OCI-LY1 (cell line): ENCODE measurements around the gene ZC3H15.
A peak's percentile ranks its signal among the peaks of the same experiment; 100 is the strongest.

Experiments
- H2AFZ ChIP-seq: fragments of 200-600 bp; sonication (generic), shearing (Covaris generic); 2 replicates; pipeline ENCODE4 v1.6.0; 2014; ENCODE audit warnings: antibody characterized with exemption, mild to moderate bottlenecking, low read length
- H3F3A ChIP-seq: fragments of 200-600 bp; sonication (generic), shearing (Covaris generic); 2 replicates; pipeline ENCODE4 v1.6.0; 2014; ENCODE audit warnings: mild to moderate bottlenecking, antibody characterized with exemption, low read length, moderate library complexity; ENCODE audit not compliant: insufficient read depth
- H3K27ac ChIP-seq: fragments of 200-600 bp; sonication (generic); 2 replicates; pipeline ENCODE4 v1.5.1; 2014; ENCODE audit warnings: low read length, mixed run types, mild to moderate bottlenecking, low read depth; ENCODE audit not compliant: poor library complexity, severe bottlenecking
- H3K27me3 ChIP-seq: fragments of 200-600 bp; sonication (generic); 2 replicates; pipeline ENCODE4 v1.6.0; 2014; ENCODE audit warnings: antibody characterized with exemption, mild to moderate bottlenecking, low read length, moderate library complexity; ENCODE audit not compliant: insufficient read depth
- H3K36me3 ChIP-seq: fragments of 200-600 bp; sonication (generic); 2 replicates; pipeline ENCODE4 v1.6.1; 2014; ENCODE audit warnings: mild to moderate bottlenecking, antibody characterized with exemption, low read length, moderate library complexity, mixed read lengths; ENCODE audit not compliant: insufficient read depth
- H3K4me1 ChIP-seq: fragments of 200-600 bp; sonication (generic); 2 replicates; pipeline ENCODE4 v1.5.1; 2014; ENCODE audit warnings: mild to moderate bottlenecking, low read length, moderate library complexity; ENCODE audit not compliant: insufficient read depth, severe bottlenecking
- H3K4me2 ChIP-seq: fragments of 200-600 bp; sonication (generic), shearing (Covaris generic); 2 replicates; pipeline ENCODE4 v1.6.1; 2014; ENCODE audit warnings: low read length
- H3K4me3 ChIP-seq: fragments of 200-600 bp; sonication (generic); 2 replicates; pipeline ENCODE4 v1.5.1; 2014; ENCODE audit warnings: low read length, low read depth, mild to moderate bottlenecking, mixed read lengths; ENCODE audit not compliant: poor library complexity, severe bottlenecking
- H3K79me2 ChIP-seq: fragments of 200-600 bp; shearing (Covaris generic); 2 replicates; pipeline ENCODE4 v1.6.1; 2016; ENCODE audit warnings: mixed run types, low read length, mixed read lengths; ENCODE audit not compliant: insufficient read depth
- H3K9ac ChIP-seq: fragments of 200-600 bp; sonication (generic), shearing (Covaris generic); 2 replicates; pipeline ENCODE4 v1.6.1; 2014; ENCODE audit warnings: mild to moderate bottlenecking, low read length, mixed read lengths
- H3K9me2 ChIP-seq: fragments of 200-600 bp; sonication (generic), shearing (Covaris generic); 2 replicates; pipeline ENCODE4 v1.6.1; 2014; ENCODE audit warnings: low read depth, mild to moderate bottlenecking, low read length, mixed read lengths
- H3K9me3 ChIP-seq: fragments of 200-600 bp; shearing (Covaris generic); 2 replicates; pipeline ENCODE4 v1.6.1; 2014; ENCODE audit warnings: low read length, mixed read lengths
- H4K20me1 ChIP-seq: fragments of 200-600 bp; sonication (generic), shearing (Covaris generic); 2 replicates; pipeline ENCODE4 v1.6.0; 2016; ENCODE audit warnings: mild to moderate bottlenecking, low read length; ENCODE audit not compliant: insufficient read depth
- CTCF ChIP-seq: fragments of 200-600 bp; sonication (generic), shearing (Covaris generic); IDR thresholded peaks from 2 replicates; pipeline ENCODE4 v1.5.1; 2017; ENCODE audit warnings: mild to moderate bottlenecking, antibody characterized with exemption, low read length, moderate library complexity, mixed read lengths
- EZH2 ChIP-seq: fragments of 200-600 bp; sonication (generic), shearing (Covaris generic); IDR thresholded peaks from 2 replicates; pipeline ENCODE4 v1.8.0; 2017; ENCODE audit warnings: borderline replicate concordance, mixed run types, mild to moderate bottlenecking, antibody characterized with exemption, low read length, moderate library complexity, mixed read lengths

Gene ZC3H15

GRCh38 chr2:186459009-186459408, 27.1 kb upstream of the ZC3H15 start:
- Histone ChIP-seq H3K27ac (no peak overlapping the region), H3K27me3 (no peaks in the 10 kb centered on the region), H3K79me2 (no peaks in the 10 kb centered on the region), H3K9ac (no peak overlapping the region), H2AFZ (no peak overlapping the region), H4K20me1 (no peaks in the 10 kb centered on the region), H3K36me3 (no peaks in the 10 kb centered on the region), H3K4me1 (peaks cover 10% of the 10 kb centered on the region), H3F3A (no peaks in the 10 kb centered on the region), H3K4me2 (no peak overlapping the region), H3K9me3 (no peaks in the 10 kb centered on the region), H3K9me2 (no peaks in the 10 kb centered on the region), H3K4me3 (no peak overlapping the region)
- TF ChIP-seq EZH2 (no peak), CTCF (peak; percentile 60)

- no peak overlapping the region for H3K4me3 ChIP-seq
- H3K36me3 ChIP-seq: no peaks in the 10 kb centered on the region
- TF ChIP-seq EZH2 (no peak), CTCF (peak; percentile 53; the same call in 1 of the 2 replicates)
- no peaks in the 10 kb centered on the region for H3F3A ChIP-seq
- no peaks in the 10 kb centered on the region for H4K20me1 ChIP-seq
- no peaks in the 10 kb centered on the region for H3K9me3 ChIP-seq
- no peaks in the 10 kb centered on the region for H3K9me2 ChIP-seq
- no peak overlapping the region for H3K9ac ChIP-seq
- no peaks in the 10 kb centered on the region for H3K79me2 ChIP-seq
- H2AFZ ChIP-seq: no peak overlapping the region
- H3K4me1 ChIP-seq: peaks cover 10% of the 10 kb centered on the region
- no peak overlapping the region for H3K27ac ChIP-seq
- no peaks in the 10 kb centered on the region for H3K27me3 ChIP-seq
- no peak overlapping the region for H3K4me2 ChIP-seq
Measured at GRCh38 chr2:186460465-186460864, 25.6 kb upstream of the ZC3H15 start.

- H3K27ac ChIP-seq: no peak overlapping the region
- H3K9me3 ChIP-seq: 0 out of 2 replicates have a peak, but pooled peaks cover under 1% of the 10 kb centered on the region
- H3K27me3 ChIP-seq: no peaks in the 10 kb centered on the region
- H3K9ac ChIP-seq: no peak overlapping the region
- H3K4me1 ChIP-seq: no peaks in the 10 kb centered on the region
- H3K4me3 ChIP-seq: no peak overlapping the region
- no peaks in the 10 kb centered on the region for H3F3A ChIP-seq
- H4K20me1 ChIP-seq: no peaks in the 10 kb centered on the region
- TF ChIP-seq CTCF (no peak), EZH2 (no peak)
- no peaks in the 10 kb centered on the region for H3K9me2 ChIP-seq
- H3K36me3 ChIP-seq: no peaks in the 10 kb centered on the region
- H3K4me2 ChIP-seq: no peak overlapping the region
- no peaks in the 10 kb centered on the region for H3K79me2 ChIP-seq
- H2AFZ ChIP-seq: no peak overlapping the region
Measured at GRCh38 chr2:186466743-186467142, 19.3 kb upstream of the ZC3H15 start.
